GM21447 (cell line): Measurements from ENCODE around the gene PKP3.
"Not testable (repeated sequence)": the region's sequence is repeated elsewhere in the genome, so short reads cannot be mapped to it uniquely, and the experiment has no call there.

Experiments used
- ATAC-seq: cut with Tn5 transposase; IDR thresholded peaks from one replicate; pipeline ENCODE4 v1.9.1; 2021; ENCODE audit not compliant: unreplicated experiment

Gene PKP3

GRCh38 chr11:362642-363442, 31.2 kb upstream of the PKP3 start:
- no peak for ATAC-seq

GRCh38 chr11:363443-363805, 30.6 kb upstream of the PKP3 start:
- ATAC-seq = not testable (repeated sequence)

- ATAC-seq = no peak
These were observed 29.9 kb upstream of the PKP3 start for GRCh38 chr11:363948-364761.

GRCh38 chr11:364991-365725, 28.9 kb upstream of the PKP3 start:
- ATAC-seq = no peak

GRCh38 chr11:365831-366230, 28.2 kb upstream of the PKP3 start:
- ATAC-seq = no peak

GRCh38 chr11:367956-368413, 26.0 kb upstream of the PKP3 start:
- no peak for ATAC-seq

- ATAC-seq = no peak
These were observed 25.3 kb upstream of the PKP3 start for GRCh38 chr11:368414-369335.

DNA sequence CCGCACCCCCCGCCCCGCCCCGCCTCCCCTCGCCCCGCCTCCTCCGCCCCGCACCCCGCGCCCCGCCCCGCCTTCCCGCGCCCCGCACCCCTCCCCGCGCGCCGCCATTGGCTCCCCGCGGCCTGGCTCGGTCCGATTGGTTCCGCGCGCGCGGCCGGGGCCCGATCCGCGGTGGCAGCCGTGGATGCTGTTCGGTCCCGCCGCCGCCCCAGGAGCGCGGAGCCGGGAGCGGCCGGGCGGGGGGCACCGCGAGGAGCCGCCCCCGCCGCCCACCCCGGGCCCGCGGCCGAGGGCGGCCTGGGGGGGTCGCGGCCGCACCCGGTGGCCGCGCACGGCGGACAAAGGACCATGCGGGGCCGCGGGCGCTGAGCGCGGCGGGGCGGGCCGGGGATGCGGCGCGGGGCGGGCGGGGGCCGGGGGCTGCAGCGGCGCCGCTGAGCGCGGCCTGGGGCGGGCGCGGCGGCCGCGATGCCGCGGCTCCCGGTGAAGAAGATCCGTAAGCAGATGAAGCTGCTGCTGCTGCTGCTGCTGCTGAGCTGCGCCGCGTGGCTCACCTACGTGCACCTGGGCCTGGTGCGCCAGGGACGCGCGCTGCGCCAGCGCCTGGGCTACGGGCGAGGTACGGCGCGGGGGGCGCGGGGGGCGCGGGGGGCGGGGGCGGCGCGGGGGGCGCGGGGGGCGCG, 24.5 kb upstream of the PKP3 start, which contains the start of gene B4GALNT4:
B4GALNT4 (plus strand) TSS at position 164 of the 683 bp plus-strand sequence; CDS start at position 469, 305 bp downstream.
- ATAC-seq = no peak

GRCh38 chr11:370070-370941, 23.7 kb upstream of the PKP3 start:
- no peak for ATAC-seq

- ATAC-seq = no peak
These were observed 23.0 kb upstream of the PKP3 start for GRCh38 chr11:371051-371450.

DNA sequence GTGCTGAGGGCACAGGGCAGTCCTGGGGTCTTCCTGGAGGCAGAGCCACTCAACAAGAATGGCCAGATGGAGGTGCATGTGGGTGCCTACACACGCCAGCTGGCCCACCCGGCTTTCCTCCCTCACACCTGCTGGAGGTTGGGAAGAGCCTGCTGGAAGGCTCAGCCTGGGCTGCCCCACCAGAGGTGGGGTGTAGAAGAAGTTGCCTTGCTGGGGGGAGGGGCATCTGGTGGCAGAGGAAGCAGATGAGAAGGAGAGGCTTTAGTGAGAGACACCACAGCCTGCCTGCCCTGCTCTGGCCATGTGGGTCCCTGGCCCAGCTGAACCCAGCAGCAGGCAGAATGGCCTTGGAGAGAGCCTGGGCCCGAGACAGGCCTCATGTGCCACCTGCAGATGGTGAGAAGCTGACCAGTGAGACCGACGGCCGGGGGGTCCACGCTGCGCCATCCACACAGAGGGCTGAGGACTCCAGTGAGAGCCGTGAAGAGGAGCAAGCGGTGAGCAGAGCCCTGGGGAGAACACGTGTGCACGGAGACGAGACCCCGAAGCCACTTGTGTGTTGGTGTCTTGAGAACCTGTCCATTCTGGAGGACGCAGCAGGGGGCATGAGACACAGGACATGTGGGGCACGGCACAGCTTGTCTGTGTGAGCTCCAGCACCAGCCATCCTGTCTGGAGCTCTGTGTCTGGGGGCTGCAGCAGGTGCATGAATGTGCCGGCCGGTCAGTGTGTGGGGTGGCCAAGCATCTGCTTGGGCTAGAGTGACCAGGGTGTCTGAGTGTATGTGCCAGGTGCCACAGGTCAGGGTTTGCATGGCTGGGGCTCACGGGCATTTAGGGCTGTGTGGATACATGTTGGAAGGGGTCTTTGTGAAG, 22.1 kb upstream of the PKP3 start:
- ATAC-seq = no peak

GRCh38 chr11:372809-373715, 20.9 kb upstream of the PKP3 start:
- ATAC-seq = no peak

- no peak for ATAC-seq
These were observed 20.1 kb upstream of the PKP3 start for GRCh38 chr11:373716-374551.

DNA sequence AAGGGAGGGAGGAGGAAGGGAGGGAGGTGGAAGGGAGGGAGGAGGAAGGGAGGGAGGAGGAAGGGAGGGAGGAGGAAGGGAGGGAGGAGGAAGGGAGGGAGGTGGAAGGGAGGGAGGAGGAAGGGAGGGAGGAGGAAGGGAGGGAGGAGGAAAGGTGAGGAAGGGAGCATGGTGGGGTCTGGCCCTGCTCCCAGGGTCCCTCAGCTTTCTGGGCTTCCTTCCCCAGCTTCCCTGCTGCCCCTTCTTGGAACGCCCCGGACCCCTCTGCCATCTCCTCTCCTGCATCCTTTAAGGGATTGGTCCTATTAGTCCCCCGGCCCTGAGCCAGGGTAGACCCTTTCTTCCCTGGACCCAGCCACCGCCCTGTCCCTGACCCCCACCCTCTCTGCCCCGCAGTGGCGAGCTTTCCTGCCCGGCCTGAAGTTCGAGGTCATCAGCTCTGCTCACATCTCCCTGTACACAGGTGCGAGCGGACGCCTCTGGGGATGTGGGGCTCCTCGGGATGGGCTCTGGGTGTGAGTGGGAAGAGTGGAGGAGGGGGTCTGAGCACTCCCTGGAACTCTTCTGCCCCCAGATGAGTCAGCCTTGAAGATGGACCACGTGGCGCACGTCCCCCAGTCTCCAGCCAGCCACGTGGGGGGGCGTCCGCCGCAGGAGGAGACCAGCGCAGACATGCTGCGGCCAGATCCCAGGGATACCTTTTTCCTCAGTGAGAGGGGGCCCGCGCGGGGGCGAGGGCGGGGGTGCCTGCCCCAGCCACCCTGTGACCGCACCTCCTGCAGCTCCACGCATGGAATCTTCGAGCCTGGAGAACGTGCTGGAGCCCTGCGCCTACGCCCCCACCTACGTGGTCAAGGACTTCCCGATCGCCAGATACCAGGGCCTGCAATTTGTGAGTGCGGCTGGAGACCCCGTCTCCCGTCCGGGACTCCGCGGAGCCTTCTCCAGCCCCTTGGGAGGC, 18.7 kb upstream of the PKP3 start:
- ATAC-seq = no peak
